Measurements from ENCODE around the gene MFSD8. TPM values are rescaled to one million over a fixed set of nuclear protein-coding genes. Genes with fewer than 3 reads are reported as not detected.

Gene MFSD8
- total RNA-seq, 1 donor from 2014 or later: 12.3 TPM

- TF ChIP-seq CTCF (IDR thresholded peaks at IDR 0.05; ENCODE audit: borderline replicate concordance): no peak
- DNase-seq: no peak
- Histone ChIP-seq H3K27ac (replicated peaks) (no peak overlapping the region), H3K4me3 (no peak overlapping the region), H3K36me3 (no peaks in the 10 kb centered on the region), H3K4me1 (peaks cover 23% of the 10 kb centered on the region), H3K27me3 (ENCODE audit: low read depth) (no peaks in the 10 kb centered on the region), H3K9me3 (replicated peaks) (no peaks in the 10 kb centered on the region)
- intact Hi-C loops (cut with micrococcal nuclease): no loop called here
These were observed 89.2 kb downstream of the MFSD8 start for GRCh38 chr4:127875791-127876190.

GRCh38 chr4:127870688-127871087 lies 94.3 kb downstream of the MFSD8 start:
- Histone ChIP-seq H3K4me3 (no peak overlapping the region), H3K27me3 (ENCODE audit: low read depth) (no peaks in the 10 kb centered on the region), H3K36me3 (no peaks in the 10 kb centered on the region), H3K4me1 (peaks cover 18% of the 10 kb centered on the region), H3K9me3 (replicated peaks) (no peaks in the 10 kb centered on the region), H3K27ac (replicated peaks) (peak overlapping the region; percentile 37)
- no peak for DNase-seq
- intact Hi-C loops (cut with micrococcal nuclease): no loop called here
- TF ChIP-seq CTCF (IDR thresholded peaks at IDR 0.05; ENCODE audit: borderline replicate concordance): no peak

GRCh38 chr4:127870281-127870680 lies 94.7 kb downstream of the MFSD8 start:
- peak overlapping the region; percentile 37 for H3K27ac ChIP-seq (replicated peaks)

GRCh38 chr4:127868196-127868595 lies 96.8 kb downstream of the MFSD8 start:
- Histone ChIP-seq H3K27ac (replicated peaks) (no peak overlapping the region), H3K4me1 (peaks cover 18% of the 10 kb centered on the region), H3K4me3 (no peak overlapping the region), H3K36me3 (no peaks in the 10 kb centered on the region), H3K9me3 (replicated peaks) (no peaks in the 10 kb centered on the region), H3K27me3 (ENCODE audit: low read depth) (no peaks in the 10 kb centered on the region)
- DNase-seq: no peak
- intact Hi-C loops (cut with micrococcal nuclease): no loop called here
- TF ChIP-seq CTCF (IDR thresholded peaks at IDR 0.05; ENCODE audit: borderline replicate concordance): no peak

More at GRCh38 chr4:127870281-127870680, 94.7 kb downstream of the MFSD8 start:
- Histone ChIP-seq H3K4me3 (no peak overlapping the region), H3K36me3 (no peaks in the 10 kb centered on the region), H3K27me3 (ENCODE audit: low read depth) (no peaks in the 10 kb centered on the region), H3K4me1 (peaks cover 18% of the 10 kb centered on the region), H3K9me3 (replicated peaks) (no peaks in the 10 kb centered on the region)
- DNase-seq: no peak
- intact Hi-C loops (cut with micrococcal nuclease): no loop called here
- TF ChIP-seq CTCF (IDR thresholded peaks at IDR 0.05; ENCODE audit: borderline replicate concordance): no peak

Other genes with a start within 250 kb of the MFSD8 start
- not detected for gene SLC25A31, start 234.8 kb downstream of the MFSD8 start, total RNA-seq
- 16.1 TPM for gene HSPA4L, start 182.9 kb downstream of the MFSD8 start, total RNA-seq
- gene PLK4, start 84.3 kb downstream of the MFSD8 start, total RNA-seq: 0.49 TPM
- gene ABHD18, start 233 bp upstream of the MFSD8 start, total RNA-seq: 30.4 TPM
- 16.1 TPM for gene LARP1B, start 96.1 kb upstream of the MFSD8 start, total RNA-seq

Data from left ventricle myocardium inferior (tissue), 1 donor.